Measurements from ENCODE around the gene ZNF579. TPM values are rescaled to one million over a fixed set of nuclear protein-coding genes. Genes with fewer than 3 reads are reported as not detected.

ZNF579 gene
- total and polyA plus RNA-seq, 9 of the 15 experiments (the other 6 are each of a cell fraction or from before 2014, with no cell fraction given) = 0.06 to 15.9 (median 1.6) TPM

DNA sequence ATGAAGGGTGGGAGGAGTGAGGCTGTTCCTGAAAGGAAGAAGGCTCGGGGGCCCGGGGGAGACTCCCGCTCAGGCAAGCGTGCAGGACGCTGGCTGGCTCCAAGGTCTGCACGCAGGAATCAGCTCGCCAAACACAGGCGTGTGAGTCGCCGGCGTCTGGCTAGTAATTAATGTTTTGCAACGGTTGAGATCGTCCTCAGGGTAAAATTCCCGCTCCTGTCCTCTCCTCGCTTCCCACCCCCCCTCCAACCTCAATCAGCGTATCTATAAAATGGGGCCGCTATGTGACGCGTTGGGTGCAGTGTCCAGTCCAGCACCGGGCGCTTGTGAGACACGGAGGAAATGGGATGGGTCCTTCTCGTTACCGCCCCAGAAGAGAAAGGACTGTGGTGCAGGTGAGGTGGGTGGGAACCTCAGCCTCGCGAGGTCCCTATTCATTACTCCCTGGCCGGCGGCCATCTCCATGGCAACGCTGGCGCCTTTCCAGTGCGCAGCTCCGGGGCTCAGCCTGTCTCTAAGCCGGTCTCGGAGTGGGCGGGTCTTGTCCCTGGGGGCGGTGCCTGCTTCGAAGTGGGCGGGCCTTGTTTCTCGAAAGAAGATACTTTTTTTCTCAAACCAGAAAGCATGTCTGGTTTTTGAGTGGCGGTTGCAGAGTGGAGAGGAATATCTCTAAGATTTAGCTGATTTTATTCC lies 6.5 kb upstream of the ZNF579 start (continued):
- TF ChIP-seq, protein P1, sequence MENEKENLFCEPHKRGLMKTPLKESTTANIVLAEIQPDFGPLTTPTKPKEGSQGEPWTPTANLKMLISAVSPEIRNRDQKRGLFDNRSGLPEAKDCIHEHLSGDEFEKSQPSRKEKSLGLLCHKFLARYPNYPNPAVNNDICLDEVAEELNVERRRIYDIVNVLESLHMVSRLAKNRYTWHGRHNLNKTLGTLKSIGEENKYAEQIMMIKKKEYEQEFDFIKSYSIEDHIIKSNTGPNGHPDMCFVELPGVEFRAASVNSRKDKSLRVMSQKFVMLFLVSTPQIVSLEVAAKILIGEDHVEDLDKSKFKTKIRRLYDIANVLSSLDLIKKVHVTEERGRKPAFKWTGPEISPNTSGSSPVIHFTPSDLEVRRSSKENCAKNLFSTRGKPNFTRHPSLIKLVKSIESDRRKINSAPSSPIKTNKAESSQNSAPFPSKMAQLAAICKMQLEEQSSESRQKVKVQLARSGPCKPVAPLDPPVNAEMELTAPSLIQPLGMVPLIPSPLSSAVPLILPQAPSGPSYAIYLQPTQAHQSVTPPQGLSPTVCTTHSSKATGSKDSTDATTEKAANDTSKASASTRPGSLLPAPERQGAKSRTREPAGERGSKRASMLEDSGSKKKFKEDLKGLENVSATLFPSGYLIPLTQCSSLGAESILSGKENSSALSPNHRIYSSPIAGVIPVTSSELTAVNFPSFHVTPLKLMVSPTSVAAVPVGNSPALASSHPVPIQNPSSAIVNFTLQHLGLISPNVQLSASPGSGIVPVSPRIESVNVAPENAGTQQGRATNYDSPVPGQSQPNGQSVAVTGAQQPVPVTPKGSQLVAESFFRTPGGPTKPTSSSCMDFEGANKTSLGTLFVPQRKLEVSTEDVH (IDR thresholded peaks at IDR 0.05; ENCODE audit: low read depth, partially characterized antibody) = no peak
- TF ChIP-seq ZNF444 (CRISPR knock-in tag; IDR thresholded peaks at IDR 0.05) (no peak), FOXM1 (IDR thresholded peaks at IDR 0.05; ENCODE audit: low read depth) (no peak), FOXM1 (CRISPR knock-in tag; IDR thresholded peaks at IDR 0.05; ENCODE audit: low read depth) (no peak), CSDE1 (IDR thresholded peaks at IDR 0.05) (peak in 1 of 2 experiments; percentile 82; a peak in 2 of 4 replicates), NFIX (CRISPR knock-in tag; IDR thresholded peaks at IDR 0.05; ENCODE audit: low read depth) (no peak), ZNF830 (CRISPR knock-in tag; IDR thresholded peaks at IDR 0.05) (no peak), ZNF507 (tag; conservative IDR thresholded peaks at IDR 0.05) (no peak), HDAC2 (IDR thresholded peaks at IDR 0.05) (0 out of 2 replicates have a peak, but pooled peaks have one; percentile 45), PKNOX1 (IDR thresholded peaks at IDR 0.05) (peak; percentile 86), KLF13 (tag; IDR thresholded peaks at IDR 0.05; ENCODE audit: borderline replicate concordance, low read depth) (no peak), TOE1 (IDR thresholded peaks at IDR 0.05; ENCODE audit: borderline replicate concordance) (no peak), TOE1 (CRISPR knock-in tag; IDR thresholded peaks at IDR 0.05; ENCODE audit: borderline replicate concordance, low read depth) (no peak), ESRRA (IDR thresholded peaks at IDR 0.05; ENCODE audit: borderline replicate concordance, low read depth) (peak; percentile 13; the same call in 1 of the 2 replicates)
- TF ChIP-seq, protein P2, sequence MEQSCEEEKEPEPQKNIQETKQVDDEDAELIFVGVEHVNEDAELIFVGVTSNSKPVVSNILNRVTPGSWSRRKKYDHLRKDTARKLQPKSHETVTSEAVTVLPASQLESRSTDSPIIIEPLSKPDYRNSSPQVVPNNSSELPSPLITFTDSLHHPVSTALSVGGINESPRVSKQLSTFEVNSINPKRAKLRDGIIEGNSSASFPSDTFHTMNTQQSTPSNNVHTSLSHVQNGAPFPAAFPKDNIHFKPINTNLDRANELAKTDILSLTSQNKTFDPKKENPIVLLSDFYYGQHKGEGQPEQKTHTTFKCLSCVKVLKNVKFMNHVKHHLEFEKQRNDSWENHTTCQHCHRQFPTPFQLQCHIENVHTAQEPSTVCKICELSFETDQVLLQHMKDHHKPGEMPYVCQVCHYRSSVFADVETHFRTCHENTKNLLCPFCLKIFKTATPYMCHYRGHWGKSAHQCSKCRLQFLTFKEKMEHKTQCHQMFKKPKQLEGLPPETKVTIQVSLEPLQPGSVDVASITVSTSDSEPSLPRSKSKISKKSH (CRISPR knock-in tag; IDR thresholded peaks at IDR 0.05) = no peak
- TF ChIP-seq, protein P3, sequence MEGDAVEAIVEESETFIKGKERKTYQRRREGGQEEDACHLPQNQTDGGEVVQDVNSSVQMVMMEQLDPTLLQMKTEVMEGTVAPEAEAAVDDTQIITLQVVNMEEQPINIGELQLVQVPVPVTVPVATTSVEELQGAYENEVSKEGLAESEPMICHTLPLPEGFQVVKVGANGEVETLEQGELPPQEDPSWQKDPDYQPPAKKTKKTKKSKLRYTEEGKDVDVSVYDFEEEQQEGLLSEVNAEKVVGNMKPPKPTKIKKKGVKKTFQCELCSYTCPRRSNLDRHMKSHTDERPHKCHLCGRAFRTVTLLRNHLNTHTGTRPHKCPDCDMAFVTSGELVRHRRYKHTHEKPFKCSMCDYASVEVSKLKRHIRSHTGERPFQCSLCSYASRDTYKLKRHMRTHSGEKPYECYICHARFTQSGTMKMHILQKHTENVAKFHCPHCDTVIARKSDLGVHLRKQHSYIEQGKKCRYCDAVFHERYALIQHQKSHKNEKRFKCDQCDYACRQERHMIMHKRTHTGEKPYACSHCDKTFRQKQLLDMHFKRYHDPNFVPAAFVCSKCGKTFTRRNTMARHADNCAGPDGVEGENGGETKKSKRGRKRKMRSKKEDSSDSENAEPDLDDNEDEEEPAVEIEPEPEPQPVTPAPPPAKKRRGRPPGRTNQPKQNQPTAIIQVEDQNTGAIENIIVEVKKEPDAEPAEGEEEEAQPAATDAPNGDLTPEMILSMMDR (IDR thresholded peaks at IDR 0.05 in 2 of 3, conservative IDR thresholded peaks at IDR 0.05 in 1 of 3; ENCODE audit: insufficient read depth in 2 of 3, low read depth in 1 of 3, low read length in 3 of 3) = no peak
- TF ChIP-seq, protein P4, sequence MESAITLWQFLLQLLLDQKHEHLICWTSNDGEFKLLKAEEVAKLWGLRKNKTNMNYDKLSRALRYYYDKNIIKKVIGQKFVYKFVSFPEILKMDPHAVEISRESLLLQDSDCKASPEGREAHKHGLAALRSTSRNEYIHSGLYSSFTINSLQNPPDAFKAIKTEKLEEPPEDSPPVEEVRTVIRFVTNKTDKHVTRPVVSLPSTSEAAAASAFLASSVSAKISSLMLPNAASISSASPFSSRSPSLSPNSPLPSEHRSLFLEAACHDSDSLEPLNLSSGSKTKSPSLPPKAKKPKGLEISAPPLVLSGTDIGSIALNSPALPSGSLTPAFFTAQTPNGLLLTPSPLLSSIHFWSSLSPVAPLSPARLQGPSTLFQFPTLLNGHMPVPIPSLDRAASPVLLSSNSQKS (CRISPR knock-in tag; IDR thresholded peaks at IDR 0.05) = no peak
- TF ChIP-seq, protein P5, sequence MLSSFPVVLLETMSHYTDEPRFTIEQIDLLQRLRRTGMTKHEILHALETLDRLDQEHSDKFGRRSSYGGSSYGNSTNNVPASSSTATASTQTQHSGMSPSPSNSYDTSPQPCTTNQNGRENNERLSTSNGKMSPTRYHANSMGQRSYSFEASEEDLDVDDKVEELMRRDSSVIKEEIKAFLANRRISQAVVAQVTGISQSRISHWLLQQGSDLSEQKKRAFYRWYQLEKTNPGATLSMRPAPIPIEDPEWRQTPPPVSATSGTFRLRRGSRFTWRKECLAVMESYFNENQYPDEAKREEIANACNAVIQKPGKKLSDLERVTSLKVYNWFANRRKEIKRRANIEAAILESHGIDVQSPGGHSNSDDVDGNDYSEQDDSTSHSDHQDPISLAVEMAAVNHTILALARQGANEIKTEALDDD (IDR thresholded peaks at IDR 0.05) = no peak

All from K562 (cell line).